GM21360 (cell line): ENCODE data around the gene FOXP3.

Source experiments
- ATAC-seq: cut with Tn5 transposase; IDR thresholded peaks from one replicate; pipeline ENCODE4 v1.9.1; 2021; ENCODE audit warnings: mild to moderate bottlenecking, moderate library complexity; ENCODE audit not compliant: unreplicated experiment

FOXP3 gene

GRCh38 chrX:49221868-49222267 lies 42.6 kb downstream of the FOXP3 start:
- ATAC-seq, result no peak

GRCh38 chrX:49220100-49220499 lies 44.4 kb downstream of the FOXP3 start:
- ATAC-seq, result no peak

- no peak for ATAC-seq
Observed at GRCh38 chrX:49214996-49215526, 49.4 kb downstream of the FOXP3 start.

GRCh38 chrX:49214416-49214815 lies 50.1 kb downstream of the FOXP3 start:
- ATAC-seq, result no peak

GRCh38 chrX:49212861-49213260 lies 51.6 kb downstream of the FOXP3 start:
- no peak for ATAC-seq

GRCh38 chrX:49212209-49212608 lies 52.3 kb downstream of the FOXP3 start:
- no peak for ATAC-seq

GRCh38 chrX:49211074-49211473 lies 53.4 kb downstream of the FOXP3 start:
- ATAC-seq, result no peak

GRCh38 chrX:49210406-49210805 lies 54.1 kb downstream of the FOXP3 start:
- no peak for ATAC-seq

- no peak for ATAC-seq
Observed at GRCh38 chrX:49209434-49210251, 54.9 kb downstream of the FOXP3 start.

- ATAC-seq, result no peak
Observed at GRCh38 chrX:49208399-49208798, 56.1 kb downstream of the FOXP3 start.

GRCh38 chrX:49206543-49206942 lies 58.0 kb downstream of the FOXP3 start:
- no peak for ATAC-seq

- ATAC-seq, result no peak
Observed at GRCh38 chrX:49205443-49205842, 59.1 kb downstream of the FOXP3 start.

- no peak for ATAC-seq
Observed at GRCh38 chrX:49204709-49205108, 59.8 kb downstream of the FOXP3 start.

- no peak for ATAC-seq
Observed at GRCh38 chrX:49204017-49204416, 60.5 kb downstream of the FOXP3 start.

- ATAC-seq, result no peak
Observed at GRCh38 chrX:49203536-49203935, 61.0 kb downstream of the FOXP3 start.

- no peak for ATAC-seq
Observed at GRCh38 chrX:49202022-49202421, 62.5 kb downstream of the FOXP3 start.
